ENCODE data around the gene BFSP1. TPM values are rescaled to one million over a fixed set of nuclear protein-coding genes. Genes with fewer than 3 reads are reported as not detected.

Gene BFSP1
- total and polyA plus RNA-seq, 4 donors: 1.5 to 9.9 (median 2.5) TPM

DNA sequence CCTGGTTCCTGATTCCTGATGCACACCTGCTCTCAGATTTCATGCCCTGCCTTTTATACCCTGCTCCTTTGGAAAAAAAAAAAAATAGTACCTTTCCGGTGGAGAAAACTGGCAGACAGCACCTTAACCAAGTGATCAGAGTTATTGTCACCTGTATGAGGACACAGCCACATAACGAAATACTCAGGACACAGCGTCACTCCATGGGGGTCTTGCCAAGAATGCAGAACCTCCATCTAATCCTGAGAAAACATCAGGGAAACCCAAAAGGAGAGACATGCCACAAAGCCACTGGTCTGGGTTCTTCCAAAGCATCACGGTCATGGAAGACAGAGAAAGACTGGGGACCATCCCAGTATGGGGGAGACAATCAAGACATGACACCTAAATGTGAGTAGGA lies 29.1 kb downstream of the BFSP1 start:
- Histone ChIP-seq H3K4me1 (ENCODE audit: control insufficient read depth in 1 of 2, insufficient read depth in 2 of 2, low read length in 2 of 2) (no peaks in the 10 kb centered on the region), H3K9me3 (ENCODE audit: control insufficient read depth, low read length) (no peaks in the 10 kb centered on the region), H3K27ac (ENCODE audit: low read depth in 1 of 2, low read length in 2 of 2) (no peak overlapping the region), H3K36me3 (ENCODE audit: control insufficient read depth in 1 of 2, insufficient read depth in 2 of 2, low read length in 1 of 2) (no peaks in the 10 kb centered on the region), H3K27me3 (ENCODE audit: control insufficient read depth in 1 of 2, insufficient read depth in 2 of 2, low read length in 1 of 2) (no peaks in the 10 kb centered on the region), H3K4me3 (ENCODE audit: low read length in 2 of 2) (no peak overlapping the region)
- ATAC-seq (ENCODE audit: low FRiP score): no peak
- intact Hi-C loops (cut with DNase I): loop anchor here in 1 of 2 donors (5.0 to 10.0 kb wide), 4 partner anchors 293 to 493 kb away; no protein-coding TSS in a partner anchor
- DNase-seq: no peak
- WGBS, 2 donors: 75 to 86% methylated on average over 4 of the region's 4 CpGs

DNA sequence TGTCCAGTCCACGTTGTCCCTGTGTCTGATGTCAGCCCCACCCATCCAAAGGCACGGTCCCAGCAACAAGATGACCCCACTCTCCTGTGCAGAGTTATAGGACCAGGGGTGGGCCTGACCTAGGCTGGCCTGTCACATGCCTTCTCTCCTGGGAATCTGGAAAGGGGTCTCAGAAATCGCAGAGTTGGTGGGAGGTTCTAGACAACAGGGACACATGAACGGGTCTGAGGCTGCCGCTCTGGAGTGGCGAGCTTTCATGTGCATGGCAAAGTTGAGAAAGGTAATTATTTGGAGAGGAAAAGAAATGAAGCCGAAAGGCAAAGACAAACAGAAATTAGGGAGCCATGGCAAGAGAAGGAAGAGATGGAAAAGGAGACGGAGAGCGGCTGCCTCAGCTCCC lies 29.5 kb downstream of the BFSP1 start:
- WGBS, 2 donors: 81 to 89% methylated on average over 9 of the region's 9 CpGs
- no peak for ATAC-seq (ENCODE audit: low FRiP score)
- H3K4me1 ChIP-seq (ENCODE audit: control insufficient read depth in 1 of 2, insufficient read depth in 2 of 2, low read length in 2 of 2): no peaks in the 10 kb centered on the region
- H3K27ac ChIP-seq (ENCODE audit: low read depth in 1 of 2, low read length in 2 of 2): no peak overlapping the region
- no peak for DNase-seq
- no peaks in the 10 kb centered on the region for H3K36me3 ChIP-seq (ENCODE audit: control insufficient read depth in 1 of 2, insufficient read depth in 2 of 2, low read length in 1 of 2)
- intact Hi-C loops (cut with DNase I): loop anchor here in 1 of 2 donors (5.0 to 10.0 kb wide), 4 partner anchors 293 to 493 kb away; no protein-coding TSS in a partner anchor
- H3K27me3 ChIP-seq (ENCODE audit: control insufficient read depth in 1 of 2, insufficient read depth in 2 of 2, low read length in 1 of 2): no peaks in the 10 kb centered on the region
- H3K9me3 ChIP-seq (ENCODE audit: control insufficient read depth, low read length): no peaks in the 10 kb centered on the region
- no peak overlapping the region for H3K4me3 ChIP-seq (ENCODE audit: low read length in 2 of 2)

DNA sequence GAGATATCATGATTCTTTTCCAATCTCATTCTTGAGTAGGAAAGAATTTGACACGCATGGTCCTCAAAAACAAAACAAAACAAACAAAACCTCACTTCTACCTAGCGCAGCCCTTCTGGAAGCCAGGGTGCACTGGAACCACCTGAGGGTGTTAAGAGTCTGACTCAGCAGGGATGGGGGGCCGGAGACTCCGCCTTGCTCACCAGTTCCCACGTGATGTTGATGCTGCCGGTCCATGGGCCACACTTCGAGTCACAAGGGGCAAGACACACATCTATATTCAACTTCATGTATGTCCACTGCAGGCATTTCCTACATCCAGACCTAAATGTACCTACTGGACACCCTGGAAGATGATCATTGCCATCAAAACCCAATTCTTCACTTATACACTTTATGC lies 30.4 kb downstream of the BFSP1 start:
- DNase-seq: no peak
- Histone ChIP-seq H3K4me1 (ENCODE audit: control insufficient read depth in 1 of 2, insufficient read depth in 2 of 2, low read length in 2 of 2) (no peaks in the 10 kb centered on the region), H3K36me3 (ENCODE audit: control insufficient read depth in 1 of 2, insufficient read depth in 2 of 2, low read length in 1 of 2) (no peaks in the 10 kb centered on the region), H3K4me3 (ENCODE audit: low read length in 2 of 2) (no peak overlapping the region), H3K27ac (ENCODE audit: low read depth in 1 of 2, low read length in 2 of 2) (no peak overlapping the region), H3K27me3 (ENCODE audit: control insufficient read depth in 1 of 2, insufficient read depth in 2 of 2, low read length in 1 of 2) (no peaks in the 10 kb centered on the region), H3K9me3 (ENCODE audit: control insufficient read depth, low read length) (no peaks in the 10 kb centered on the region)
- no peak for ATAC-seq (ENCODE audit: low FRiP score)
- intact Hi-C loops (cut with DNase I): loop anchor here in 1 of 2 donors (5.0 to 10.0 kb wide), 4 partner anchors 294 to 494 kb away; no protein-coding TSS in a partner anchor
- WGBS, 2 donors: 91% methylated on average over 7 of the region's 7 CpGs

DNA sequence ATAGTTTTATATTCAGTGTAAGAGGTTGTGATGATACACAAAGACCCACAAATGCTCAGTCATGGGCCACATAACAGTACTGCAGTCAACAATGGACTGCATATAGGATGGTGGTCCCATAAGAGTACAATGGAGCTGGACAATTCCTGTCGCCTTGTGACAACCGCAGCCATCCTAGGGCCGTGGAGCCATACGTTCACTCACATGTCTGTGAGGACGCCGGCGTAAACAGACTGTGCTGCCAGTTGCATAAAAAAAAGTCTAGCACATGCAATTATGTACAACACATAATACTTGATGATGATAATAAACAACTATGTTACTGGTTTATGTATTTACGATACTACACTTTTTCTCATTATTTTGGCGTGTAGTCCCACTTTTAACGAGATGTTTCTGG lies 30.9 kb downstream of the BFSP1 start:
- Histone ChIP-seq H3K4me3 (ENCODE audit: low read length in 2 of 2) (no peak overlapping the region), H3K9me3 (ENCODE audit: control insufficient read depth, low read length) (no peaks in the 10 kb centered on the region), H3K27me3 (ENCODE audit: control insufficient read depth in 1 of 2, insufficient read depth in 2 of 2, low read length in 1 of 2) (no peaks in the 10 kb centered on the region), H3K36me3 (ENCODE audit: control insufficient read depth in 1 of 2, insufficient read depth in 2 of 2, low read length in 1 of 2) (no peaks in the 10 kb centered on the region), H3K27ac (ENCODE audit: low read depth in 1 of 2, low read length in 2 of 2) (no peak overlapping the region), H3K4me1 (ENCODE audit: control insufficient read depth in 1 of 2, insufficient read depth in 2 of 2, low read length in 2 of 2) (no peaks in the 10 kb centered on the region)
- intact Hi-C loops (cut with DNase I): loop anchor here in 1 of 2 donors (5.0 to 10.0 kb wide), 4 partner anchors 295 to 495 kb away; no protein-coding TSS in a partner anchor
- ATAC-seq (ENCODE audit: low FRiP score) (no peak), DNase-seq (no peak)
- WGBS, 2 donors: 95 to 96% methylated on average over 10 of the region's 10 CpGs

DNA sequence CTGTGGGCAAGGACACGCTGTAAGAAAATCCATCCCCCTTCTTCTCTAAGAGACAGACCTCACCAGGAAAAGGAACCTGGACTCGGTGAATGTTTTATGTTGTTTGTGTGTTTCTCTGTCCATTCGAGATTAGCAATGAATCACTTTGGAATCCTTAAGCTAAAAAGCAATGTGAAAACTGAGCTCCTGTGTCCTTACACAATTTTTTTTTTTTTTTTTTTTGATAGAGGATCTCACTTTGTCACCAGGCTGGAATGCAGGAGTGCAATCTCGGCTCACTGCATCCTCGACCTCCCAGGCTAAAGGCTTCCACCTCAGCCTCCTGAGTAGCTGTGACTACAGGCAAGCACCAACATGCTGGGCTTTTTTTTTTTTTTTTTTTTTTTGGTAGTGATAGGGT lies 32.1 kb downstream of the BFSP1 start:
- Histone ChIP-seq H3K9me3 (ENCODE audit: control insufficient read depth, low read length) (no peaks in the 10 kb centered on the region), H3K27me3 (ENCODE audit: control insufficient read depth in 1 of 2, insufficient read depth in 2 of 2, low read length in 1 of 2) (no peaks in the 10 kb centered on the region), H3K4me1 (ENCODE audit: control insufficient read depth in 1 of 2, insufficient read depth in 2 of 2, low read length in 2 of 2) (no peaks in the 10 kb centered on the region), H3K4me3 (ENCODE audit: low read length in 2 of 2) (no peak overlapping the region), H3K27ac (ENCODE audit: low read depth in 1 of 2, low read length in 2 of 2) (no peak overlapping the region), H3K36me3 (ENCODE audit: control insufficient read depth in 1 of 2, insufficient read depth in 2 of 2, low read length in 1 of 2) (no peaks in the 10 kb centered on the region)
- intact Hi-C loops (cut with DNase I): no loop called here
- ATAC-seq (ENCODE audit: low FRiP score) (no peak), DNase-seq (no peak)
- WGBS, 2 donors: 85 to 86% methylated on average over 5 of the region's 5 CpGs

DNA sequence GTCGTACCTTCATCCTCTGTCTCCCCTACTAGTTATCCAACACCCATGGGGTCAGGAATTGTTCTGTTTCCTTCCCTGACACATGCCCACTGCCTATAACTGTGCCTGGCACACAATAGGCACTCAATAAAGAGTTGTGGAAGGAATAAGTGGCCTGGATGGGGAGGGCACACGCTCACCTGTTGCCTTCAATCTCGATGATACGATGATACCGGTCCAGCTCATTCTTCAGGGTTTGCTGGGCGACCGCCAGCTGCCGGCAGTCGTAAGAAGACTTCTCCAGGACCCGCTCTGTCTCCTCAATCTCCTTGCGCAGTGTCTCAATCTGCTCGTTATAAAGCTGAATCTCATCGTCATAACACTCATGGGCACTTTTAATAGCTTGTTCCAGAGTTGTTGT lies 32.5 kb downstream of the BFSP1 start:
- ATAC-seq (ENCODE audit: low FRiP score) (no peak), DNase-seq (no peak)
- H3K9me3 ChIP-seq (ENCODE audit: control insufficient read depth, low read length): no peaks in the 10 kb centered on the region
- H3K4me1 ChIP-seq (ENCODE audit: control insufficient read depth in 1 of 2, insufficient read depth in 2 of 2, low read length in 2 of 2): no peaks in the 10 kb centered on the region
- no peaks in the 10 kb centered on the region for H3K36me3 ChIP-seq (ENCODE audit: control insufficient read depth in 1 of 2, insufficient read depth in 2 of 2, low read length in 1 of 2)
- no peak overlapping the region for H3K4me3 ChIP-seq (ENCODE audit: low read length in 2 of 2)
- no peaks in the 10 kb centered on the region for H3K27me3 ChIP-seq (ENCODE audit: control insufficient read depth in 1 of 2, insufficient read depth in 2 of 2, low read length in 1 of 2)
- WGBS, 2 donors: 82 to 94% methylated on average over 13 of the region's 13 CpGs
- H3K27ac ChIP-seq (ENCODE audit: low read depth in 1 of 2, low read length in 2 of 2): no peak overlapping the region
- intact Hi-C loops (cut with DNase I): no loop called here

DNA sequence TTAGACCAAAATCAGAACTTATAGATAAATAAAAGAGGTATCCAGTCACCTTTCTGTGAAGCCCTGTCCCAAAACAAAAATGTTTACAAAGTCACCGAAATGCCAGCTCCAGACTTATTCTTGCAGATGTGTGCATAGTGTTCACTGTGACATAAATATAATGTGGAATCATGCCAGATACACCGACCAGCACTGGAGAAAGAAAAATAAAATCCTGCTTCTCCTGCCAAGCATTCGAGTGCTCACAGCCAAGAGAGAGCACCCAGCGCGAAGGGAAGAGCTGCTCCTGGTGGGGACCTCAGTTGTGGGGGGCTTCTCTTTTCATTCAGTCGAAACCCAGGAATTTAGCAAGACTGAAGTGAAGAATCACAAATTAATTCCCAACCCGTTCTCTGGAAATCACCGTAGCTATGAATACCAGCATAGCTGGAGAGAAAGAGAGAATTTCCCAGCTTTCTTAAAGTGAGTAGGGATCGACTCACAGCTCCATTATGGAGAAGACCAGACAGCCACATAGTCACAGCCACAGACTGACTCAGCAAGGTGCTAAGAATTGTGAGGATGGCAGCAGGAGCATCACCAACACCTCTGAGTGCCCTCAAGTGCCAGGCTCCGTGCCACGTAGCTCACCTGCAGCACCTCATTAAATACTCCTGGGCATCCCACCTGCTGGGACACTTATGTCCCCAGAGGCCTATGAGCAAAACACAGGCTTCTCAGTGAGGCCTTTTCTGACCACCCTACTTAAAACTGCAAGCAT lies 33.2 kb downstream of the BFSP1 start:
- no peaks in the 10 kb centered on the region for H3K27me3 ChIP-seq (ENCODE audit: control insufficient read depth in 1 of 2, insufficient read depth in 2 of 2, low read length in 1 of 2)
- 22 to 23% methylated on average over 11 of the region's 11 CpGs for WGBS, 2 donors
- no peak for ATAC-seq (ENCODE audit: low FRiP score)
- H3K4me3 ChIP-seq (ENCODE audit: low read length in 2 of 2): no peak overlapping the region
- DNase-seq: no peak
- no peaks in the 10 kb centered on the region for H3K36me3 ChIP-seq (ENCODE audit: control insufficient read depth in 1 of 2, insufficient read depth in 2 of 2, low read length in 1 of 2)
- intact Hi-C loops (cut with DNase I): no loop called here
- H3K27ac ChIP-seq (ENCODE audit: low read depth in 1 of 2, low read length in 2 of 2): no peak overlapping the region
- H3K9me3 ChIP-seq (ENCODE audit: control insufficient read depth, low read length): no peaks in the 10 kb centered on the region
- no peaks in the 10 kb centered on the region for H3K4me1 ChIP-seq (ENCODE audit: control insufficient read depth in 1 of 2, insufficient read depth in 2 of 2, low read length in 2 of 2)

DNA sequence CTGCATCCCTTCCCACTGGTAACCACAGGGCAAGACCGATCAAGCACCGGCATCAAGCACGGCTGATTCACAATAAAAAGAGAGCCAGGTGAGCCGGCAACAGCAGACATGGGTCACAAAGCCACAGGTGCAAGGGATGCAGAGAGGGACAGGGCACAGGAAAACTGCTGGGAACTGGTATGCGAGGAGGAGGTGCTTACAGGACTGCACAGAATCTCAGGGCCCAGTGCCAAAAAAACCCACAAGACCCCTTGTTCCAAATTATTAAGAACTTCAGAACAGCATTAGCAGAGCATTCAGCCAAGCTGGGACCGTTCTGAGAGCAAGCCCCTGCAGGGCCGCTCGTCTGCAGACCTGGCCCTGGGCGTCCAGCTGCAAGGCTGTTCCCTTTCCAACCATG lies 35.4 kb downstream of the BFSP1 start:
- Histone ChIP-seq H3K4me3 (ENCODE audit: low read length in 2 of 2) (no peak overlapping the region), H3K36me3 (ENCODE audit: control insufficient read depth in 1 of 2, insufficient read depth in 2 of 2, low read length in 1 of 2) (no peaks in the 10 kb centered on the region), H3K9me3 (ENCODE audit: control insufficient read depth, low read length) (no peaks in the 10 kb centered on the region), H3K4me1 (ENCODE audit: control insufficient read depth in 1 of 2, insufficient read depth in 2 of 2, low read length in 2 of 2) (no peaks in the 10 kb centered on the region), H3K27me3 (ENCODE audit: control insufficient read depth in 1 of 2, insufficient read depth in 2 of 2, low read length in 1 of 2) (no peaks in the 10 kb centered on the region), H3K27ac (ENCODE audit: low read depth in 1 of 2, low read length in 2 of 2) (no peak overlapping the region)
- WGBS, 2 donors: 94 to 95% methylated on average over 9 of the region's 9 CpGs
- ATAC-seq (ENCODE audit: low FRiP score) (no peak), DNase-seq (no peak)
- intact Hi-C loops (cut with DNase I): no loop called here

DNA sequence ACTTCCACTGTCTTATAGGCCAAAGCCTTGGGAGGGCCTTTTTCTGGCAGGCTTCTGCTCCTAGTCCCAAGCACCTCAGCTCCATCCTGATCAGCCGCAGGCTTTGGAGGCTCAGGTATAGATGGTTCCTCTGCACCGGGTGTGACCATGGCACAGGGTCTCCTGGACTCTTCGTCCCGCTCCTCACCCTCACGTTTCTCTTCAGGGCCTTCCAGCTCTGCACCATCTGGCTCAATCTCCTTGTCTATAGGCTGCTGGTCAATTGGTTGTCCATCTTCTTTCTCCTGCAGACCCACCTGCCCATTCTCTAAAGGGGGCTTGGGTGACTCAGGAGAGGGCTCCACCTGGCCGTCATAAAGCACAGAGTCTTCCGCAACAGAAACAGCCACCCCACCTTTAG lies 37.0 kb downstream of the BFSP1 start:
- 91 to 99% methylated on average over 7 of the region's 7 CpGs for WGBS, 2 donors

More for the DNA sequence above, 37.0 kb downstream of the BFSP1 start:
- intact Hi-C loops (cut with DNase I): no loop called here
- Histone ChIP-seq H3K27me3 (ENCODE audit: control insufficient read depth in 1 of 2, insufficient read depth in 2 of 2, low read length in 1 of 2) (no peaks in the 10 kb centered on the region), H3K9me3 (ENCODE audit: control insufficient read depth, low read length) (no peaks in the 10 kb centered on the region), H3K27ac (ENCODE audit: low read depth in 1 of 2, low read length in 2 of 2) (no peak overlapping the region), H3K36me3 (ENCODE audit: control insufficient read depth in 1 of 2, insufficient read depth in 2 of 2, low read length in 1 of 2) (no peaks in the 10 kb centered on the region), H3K4me1 (ENCODE audit: control insufficient read depth in 1 of 2, insufficient read depth in 2 of 2, low read length in 2 of 2) (no peaks in the 10 kb centered on the region), H3K4me3 (ENCODE audit: low read length in 2 of 2) (no peak overlapping the region)
- ATAC-seq (ENCODE audit: low FRiP score): no peak
- no peak for DNase-seq
